GM19193 (cell line): ENCODE measurements around the gene RPAIN.

Experiments used
- POLR2A ChIP-seq: IDR thresholded peaks from 4 replicates; pipeline ENCODE4 v1.6.1; 2011; ENCODE audit not compliant: insufficient read depth, insufficient read length; ENCODE audit errors: extremely low read depth

The RPAIN gene

DNA sequence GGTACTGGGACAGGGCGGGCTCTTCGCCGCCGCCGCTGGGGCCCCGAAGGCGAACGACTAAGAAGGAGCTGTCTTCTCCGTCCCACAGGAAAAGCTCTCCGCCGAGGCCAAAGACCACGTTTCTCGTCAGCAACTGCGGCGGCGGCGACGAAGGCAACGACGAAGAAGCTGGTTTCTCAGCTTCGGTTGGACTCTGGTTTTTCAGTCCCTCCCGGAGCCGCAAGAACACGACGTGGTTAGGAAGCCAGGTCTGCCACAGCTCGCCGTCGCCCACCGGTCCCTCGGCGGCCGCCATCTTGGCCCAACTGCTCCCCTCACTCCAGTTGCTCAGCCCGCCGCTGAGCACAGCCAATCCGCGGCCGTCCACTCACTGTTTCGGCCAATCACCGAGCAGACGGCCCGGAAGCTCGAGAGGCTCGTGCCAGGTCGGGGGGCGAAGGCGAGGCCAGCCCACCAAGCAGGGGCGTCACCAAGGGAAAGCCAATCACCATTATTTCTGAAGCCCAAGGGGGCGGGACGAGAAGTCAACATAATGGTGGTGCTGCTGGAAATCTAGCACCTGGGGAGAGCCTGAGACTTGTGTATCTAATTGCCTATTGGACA, 525 bp upstream of the RPAIN start, which contains the start of gene NUP88:
TSS of gene NUP88 (minus strand) at position 307 of the 603 bp plus-strand sequence. CDS start at position 295, 12 bp downstream.
- peak; percentile 84 for TF ChIP-seq POLR2A

DNA sequence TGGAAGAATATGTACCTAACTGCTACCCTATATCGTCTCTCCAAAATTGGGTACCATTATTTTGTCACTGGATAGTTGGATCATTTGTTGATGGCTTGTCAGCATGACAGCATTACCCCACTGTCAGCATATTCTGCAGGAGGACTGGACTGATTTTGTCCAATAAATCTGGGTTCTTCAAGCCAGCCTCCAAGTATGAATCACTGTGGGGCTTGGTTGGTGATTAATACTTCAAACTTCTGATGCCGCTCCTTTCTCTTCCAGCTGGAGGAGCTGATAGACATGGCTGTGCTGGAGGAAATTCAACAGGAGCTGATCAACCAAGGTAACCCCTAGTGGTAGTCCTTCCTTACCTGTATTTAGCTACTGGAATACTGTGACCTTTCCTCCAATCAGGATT, 2.5 kb downstream of the RPAIN start:
- TF ChIP-seq POLR2A = no peak

GRCh38 chr17:5424909-5425308, 4.9 kb downstream of the RPAIN start:
- TF ChIP-seq POLR2A = no peak

- TF ChIP-seq POLR2A = no peak
Observed at GRCh38 chr17:5425826-5426225, 5.8 kb downstream of the RPAIN start.

DNA sequence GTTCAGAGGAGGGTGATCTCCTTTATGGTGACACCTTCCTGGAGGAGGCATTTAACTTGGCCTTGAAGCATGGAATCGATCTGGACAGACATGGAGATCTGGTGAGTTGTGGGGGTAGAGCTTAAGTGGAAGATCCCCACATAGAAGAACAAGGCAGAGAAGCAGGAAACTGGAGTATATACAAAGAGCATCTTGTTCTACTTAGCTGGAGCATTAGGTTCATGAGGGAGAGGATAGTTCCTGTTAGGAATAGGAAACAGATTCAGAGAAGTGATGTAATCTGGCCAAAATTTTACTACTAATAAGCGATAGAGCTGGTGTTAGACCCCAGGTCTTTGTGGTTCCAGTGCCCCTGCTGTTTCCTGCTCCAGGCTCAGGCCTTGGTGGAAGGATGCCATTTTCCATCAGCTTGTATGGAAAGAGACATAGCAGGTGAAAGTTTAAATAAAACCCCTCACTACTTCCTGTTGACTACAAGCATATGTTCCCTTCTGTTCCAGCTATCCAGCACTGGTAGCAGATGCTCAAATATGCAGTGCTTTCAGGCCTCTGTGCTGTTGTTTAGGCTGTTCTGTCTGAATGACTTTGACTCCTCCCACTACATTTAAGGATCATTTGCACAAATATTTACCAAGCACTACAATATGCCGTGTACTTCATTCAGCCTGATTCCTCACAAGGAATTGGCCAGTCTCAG, 9.4 kb downstream of the RPAIN start:
- TF ChIP-seq POLR2A = no peak

DNA sequence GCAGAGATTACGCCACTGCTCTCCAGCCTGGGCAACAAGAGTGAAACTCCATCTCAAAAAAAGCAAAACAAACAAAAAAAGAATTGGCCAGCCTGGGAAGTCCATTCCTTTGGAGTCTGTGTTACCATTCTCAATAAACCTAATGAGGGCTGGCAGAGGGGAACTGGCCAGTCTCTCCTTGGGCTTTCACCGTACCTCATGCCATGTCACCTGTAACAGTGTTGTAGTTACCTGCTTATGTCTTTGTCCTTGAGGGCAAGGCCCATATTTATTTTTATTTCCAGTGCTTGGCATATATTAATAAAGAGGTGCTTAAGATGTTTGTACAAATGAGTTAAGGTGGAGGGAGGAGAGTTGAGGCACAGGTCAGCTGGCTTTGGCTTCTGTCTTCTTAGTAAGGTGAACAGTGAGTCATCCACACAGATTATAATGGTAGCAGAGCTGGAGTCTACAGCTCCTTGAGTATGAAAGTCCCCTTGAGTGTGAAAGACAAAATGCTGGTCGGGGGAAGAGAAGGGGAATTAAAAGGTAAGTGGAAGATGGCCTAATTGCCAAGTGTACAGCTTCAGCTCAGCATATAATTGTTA, 10.5 kb downstream of the RPAIN start:
- TF ChIP-seq POLR2A = no peak

- no peak for TF ChIP-seq POLR2A
Observed at GRCh38 chr17:5431949-5432556, 12.1 kb downstream of the RPAIN start.

DNA sequence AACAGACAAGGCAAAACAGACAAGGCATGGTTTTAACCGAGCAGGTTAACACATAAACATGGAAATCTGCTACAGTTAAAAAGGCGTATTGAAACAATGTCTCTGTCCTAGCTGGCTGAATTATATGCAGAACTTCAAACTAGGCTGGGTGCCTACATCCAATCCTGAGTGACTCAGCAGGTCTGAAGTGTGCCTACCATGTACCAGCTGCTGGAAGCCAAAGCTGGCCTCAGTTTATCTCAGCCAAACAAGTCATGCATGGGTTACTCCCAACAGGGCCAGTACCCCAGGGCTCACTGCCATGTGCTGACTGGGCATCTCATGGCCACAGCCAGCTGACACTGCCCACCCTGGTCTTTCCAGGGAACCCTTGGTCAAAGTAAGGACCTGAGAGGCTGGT, 15.0 kb downstream of the RPAIN start:
- no peak for TF ChIP-seq POLR2A

GRCh38 chr17:5437721-5438317, 17.8 kb downstream of the RPAIN start:
- no peak for TF ChIP-seq POLR2A

- peak; percentile 88 for TF ChIP-seq POLR2A
Observed at GRCh38 chr17:5438716-5439445, 18.9 kb downstream of the RPAIN start, which contains the start of gene C1QBP. C1QBP (minus strand) TSS chr17:5439155; CDS start chr17:5439073, 82 bp downstream.

GRCh38 chr17:5439446-5439764, 19.4 kb downstream of the RPAIN start:
- no peak for TF ChIP-seq POLR2A

GRCh38 chr17:5443728-5444127, 23.7 kb downstream of the RPAIN start:
- TF ChIP-seq POLR2A = no peak

DNA sequence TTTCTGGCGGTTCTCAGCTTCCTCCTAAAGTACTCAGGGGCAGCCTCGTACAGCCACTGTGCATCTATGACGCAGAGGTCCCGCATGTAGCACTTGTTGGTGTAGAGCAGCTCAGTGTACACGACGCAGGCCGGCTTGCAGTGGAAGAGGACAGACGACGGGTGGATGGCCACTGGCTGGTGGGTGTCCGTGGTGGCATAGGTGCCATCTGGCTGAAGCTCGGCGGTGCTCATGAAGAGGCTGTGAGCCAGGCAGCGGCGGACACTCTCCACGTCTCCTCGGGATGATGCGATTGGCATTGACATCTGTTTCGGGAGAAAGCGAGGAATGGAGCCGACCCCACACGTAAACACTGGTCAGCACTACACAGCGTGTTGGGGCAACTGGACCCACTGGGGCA, 24.2 kb downstream of the RPAIN start:
- no peak for TF ChIP-seq POLR2A

DNA sequence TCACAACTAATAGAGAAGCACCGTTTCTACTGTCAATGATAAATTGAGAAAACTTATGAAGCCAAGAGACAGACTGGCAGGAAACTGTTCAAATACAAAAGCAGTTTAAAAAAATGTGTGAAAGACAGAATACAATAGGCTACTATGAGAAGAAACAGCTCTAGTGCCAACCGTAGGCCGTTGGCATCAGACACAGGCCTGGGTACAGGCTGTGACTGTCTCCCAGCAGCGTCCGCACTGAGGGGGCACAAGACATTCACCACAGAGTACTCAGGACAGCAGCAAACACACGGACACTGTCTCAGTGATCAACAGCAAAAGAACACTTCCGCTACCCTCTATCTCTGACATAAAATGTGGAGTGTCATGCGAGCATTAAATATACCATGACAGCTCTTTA, 26.8 kb downstream of the RPAIN start:
- TF ChIP-seq POLR2A = no peak

DNA sequence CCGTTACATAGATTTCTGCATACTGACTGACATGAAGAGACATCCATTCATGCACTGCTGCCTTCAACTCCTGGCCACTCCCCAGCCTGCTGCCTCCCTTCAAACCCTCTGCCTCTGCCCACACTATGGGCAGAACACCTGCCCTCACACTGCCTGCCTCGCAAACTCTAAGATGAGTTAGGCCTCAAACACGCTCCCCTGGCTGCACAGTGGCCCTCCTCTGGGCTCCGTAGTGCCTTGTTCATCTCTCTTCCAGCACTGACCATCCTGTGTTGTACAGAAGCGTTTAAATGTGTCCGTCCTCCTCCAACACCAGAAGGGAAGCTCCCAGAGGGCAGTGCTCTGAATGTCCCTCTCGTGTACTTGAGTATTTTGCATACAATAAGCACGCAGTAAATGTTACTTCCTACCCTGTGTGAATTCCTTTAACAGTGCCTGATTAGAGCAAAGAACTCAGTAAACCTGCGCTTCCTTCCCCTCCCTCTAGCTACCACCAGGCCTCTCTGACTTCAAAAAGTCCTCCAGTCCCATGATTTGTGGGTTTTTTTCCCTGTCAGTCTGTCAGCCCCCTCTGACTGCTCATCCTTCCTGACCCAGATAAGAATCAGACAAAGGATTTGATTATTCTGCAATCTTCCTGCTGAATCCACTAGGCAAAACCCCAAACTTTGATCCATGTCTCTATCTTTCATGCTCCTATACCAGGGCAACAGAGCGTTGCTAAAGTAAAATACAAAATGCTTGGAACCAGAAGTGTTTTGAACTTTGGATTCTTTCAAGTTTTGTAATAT, 44.9 kb downstream of the RPAIN start:
- TF ChIP-seq POLR2A = no peak

- TF ChIP-seq POLR2A = no peak
Observed at GRCh38 chr17:5466295-5466694, 46.3 kb downstream of the RPAIN start.
